Activated naive CD4-positive, alpha-beta T cell treated with anti-CD3 and anti-CD28 coated beads, Interleukin-2, amount 10 ng/mL, durations not matched to agents 5 hours and 36 hours (primary cell): ENCODE measurements around the gene KLHL20. TPM values are rescaled to one million over a fixed set of nuclear protein-coding genes. Genes with fewer than 3 reads are reported as not detected.

ENCODE experiments used
- total RNA-seq, 2 experiments: library from RNA; stranded (reverse); gene quantifications; one replicate each; pipeline ENCODE4 v1.2.3, GENCODE V29; 2021

The KLHL20 gene, protein sequence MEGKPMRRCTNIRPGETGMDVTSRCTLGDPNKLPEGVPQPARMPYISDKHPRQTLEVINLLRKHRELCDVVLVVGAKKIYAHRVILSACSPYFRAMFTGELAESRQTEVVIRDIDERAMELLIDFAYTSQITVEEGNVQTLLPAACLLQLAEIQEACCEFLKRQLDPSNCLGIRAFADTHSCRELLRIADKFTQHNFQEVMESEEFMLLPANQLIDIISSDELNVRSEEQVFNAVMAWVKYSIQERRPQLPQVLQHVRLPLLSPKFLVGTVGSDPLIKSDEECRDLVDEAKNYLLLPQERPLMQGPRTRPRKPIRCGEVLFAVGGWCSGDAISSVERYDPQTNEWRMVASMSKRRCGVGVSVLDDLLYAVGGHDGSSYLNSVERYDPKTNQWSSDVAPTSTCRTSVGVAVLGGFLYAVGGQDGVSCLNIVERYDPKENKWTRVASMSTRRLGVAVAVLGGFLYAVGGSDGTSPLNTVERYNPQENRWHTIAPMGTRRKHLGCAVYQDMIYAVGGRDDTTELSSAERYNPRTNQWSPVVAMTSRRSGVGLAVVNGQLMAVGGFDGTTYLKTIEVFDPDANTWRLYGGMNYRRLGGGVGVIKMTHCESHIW
- total RNA-seq = 10 to 100 TPM; 20.3 to 21.1 TPM

DNA sequence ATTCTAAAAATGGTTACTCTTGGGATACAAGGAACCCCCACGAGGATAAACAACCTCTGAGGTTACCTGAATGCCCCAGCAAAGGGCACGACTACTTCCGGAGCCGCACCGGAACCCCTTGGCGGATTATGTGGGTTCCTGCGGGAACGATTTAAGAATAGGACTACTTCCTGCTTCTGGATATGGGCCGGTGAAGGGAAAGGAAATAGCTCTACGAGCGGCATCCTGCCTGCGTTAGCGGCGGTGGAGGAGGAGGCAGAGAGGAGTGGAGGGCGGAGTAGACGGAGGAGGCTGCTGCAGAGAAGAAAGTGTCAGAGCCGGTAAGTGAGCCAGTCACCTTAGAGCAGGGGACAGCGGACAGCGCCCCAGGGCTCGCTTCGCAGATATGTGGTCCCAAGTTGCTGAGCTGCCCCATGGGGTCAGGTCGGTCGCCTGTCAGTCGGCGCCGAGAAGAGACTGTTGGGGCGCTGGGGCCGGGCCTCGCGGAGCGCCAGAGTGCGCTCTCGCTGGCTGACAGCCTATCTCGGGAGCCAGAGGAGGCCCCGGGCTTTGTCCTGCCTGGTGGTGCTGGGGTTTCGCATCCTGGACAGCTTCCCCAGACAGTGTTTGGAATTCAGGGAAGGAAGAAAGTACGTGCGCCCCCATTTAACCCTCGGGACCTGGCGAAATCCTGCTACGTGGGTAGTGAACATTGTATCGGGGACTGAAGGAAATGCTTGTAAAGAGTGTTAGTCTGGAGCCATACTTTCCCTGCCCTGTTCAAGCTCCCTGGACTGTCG, at the start of gene KLHL20:
KLHL20 (plus strand) TSS at position 223 of the 779 bp plus-strand sequence. CDS start 1,063 bp downstream, outside the sequence.

GRCh38 chr1:173669491-173669941, 45.3 kb upstream of the KLHL20 start, which contains the start of gene ANKRD45:
Gene ANKRD45 (minus strand): TSS chr1:173669851. CDS start chr1:173659418, 10,433 bp downstream.

DNA sequence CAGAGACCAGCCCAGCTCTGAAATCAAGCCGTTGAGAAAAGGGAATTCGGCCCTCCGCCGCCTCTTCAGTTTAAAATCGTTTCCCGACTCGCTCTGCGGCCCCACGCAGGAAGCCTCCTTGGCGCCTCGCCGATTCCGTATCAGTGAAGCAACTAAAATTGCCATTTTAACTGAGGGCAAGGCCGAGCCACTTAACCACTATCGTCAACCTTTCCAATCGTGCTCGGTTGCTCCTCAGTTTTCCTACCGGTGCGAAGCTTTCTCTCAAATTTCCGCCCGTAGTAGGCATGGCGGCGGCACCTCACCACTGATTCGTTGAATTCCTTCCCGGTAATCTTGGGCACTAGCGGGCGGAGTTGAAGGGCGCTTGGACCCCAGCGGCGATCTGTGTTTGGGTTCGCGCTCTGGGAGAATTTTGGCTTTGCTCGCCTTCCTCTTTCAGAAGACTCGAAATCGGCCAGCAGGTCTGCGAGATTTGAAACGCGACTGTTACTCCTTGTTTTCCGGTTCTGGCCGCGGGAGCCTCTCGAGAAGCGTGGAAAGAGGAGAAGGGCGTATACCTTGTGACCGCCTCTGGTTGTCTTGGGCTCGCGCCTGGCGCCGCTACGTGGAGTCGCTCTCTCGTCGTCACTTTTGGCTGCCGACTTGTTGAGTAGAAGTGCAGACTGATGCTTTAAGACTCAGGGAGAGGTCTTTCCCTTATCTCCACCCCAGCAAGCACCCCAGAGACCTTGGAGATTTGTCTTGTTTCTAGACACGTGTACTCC, 109.7 kb downstream of the KLHL20 start, which contains the start of the genes CENPL and DARS2:
CENPL (minus strand) TSS at position 569 of the 767 bp plus-strand sequence. CDS start 13,584 bp downstream, outside the sequence.
DARS2 (plus strand) TSS at position 359 of the 767 bp plus-strand sequence. CDS start 557 bp downstream, outside the sequence.

Other genes with a start within 250 kb of the KLHL20 start
- gene PRDX6, start 237.6 kb upstream of the KLHL20 start, total RNA-seq = 100 to 1,000 TPM; 125 to 132 TPM
- not detected for gene SLC9C2, start 111.9 kb upstream of the KLHL20 start, total RNA-seq
- not detected for gene TEX50, start 79.6 kb upstream of the KLHL20 start, total RNA-seq
- gene ANKRD45, start 45.1 kb upstream of the KLHL20 start, total RNA-seq = not detected
- 10 to 100 TPM; 19.8 to 21.4 TPM for gene DARS2, start 109.7 kb downstream of the KLHL20 start, total RNA-seq
- 10 to 100 TPM; 22.1 to 22.4 TPM for gene CENPL, start 109.9 kb downstream of the KLHL20 start, total RNA-seq
- gene GAS5, start 153.0 kb downstream of the KLHL20 start, total RNA-seq = 100 to 1,000 TPM; 488 to 496 TPM
- gene ZBTB37, start 153.4 kb downstream of the KLHL20 start, total RNA-seq = 10 to 100 TPM; 11.0 to 13.0 TPM
- not detected for gene SERPINC1, start 202.3 kb downstream of the KLHL20 start, total RNA-seq